ENCODE results near the gene NRAP. TPM values are rescaled to one million over a fixed set of nuclear protein-coding genes. Genes with fewer than 3 reads are reported as not detected.

The NRAP gene
- total RNA-seq, 4 donors from 2014 or later, result 811 to 2,339 (median 1,413) TPM

DNA sequence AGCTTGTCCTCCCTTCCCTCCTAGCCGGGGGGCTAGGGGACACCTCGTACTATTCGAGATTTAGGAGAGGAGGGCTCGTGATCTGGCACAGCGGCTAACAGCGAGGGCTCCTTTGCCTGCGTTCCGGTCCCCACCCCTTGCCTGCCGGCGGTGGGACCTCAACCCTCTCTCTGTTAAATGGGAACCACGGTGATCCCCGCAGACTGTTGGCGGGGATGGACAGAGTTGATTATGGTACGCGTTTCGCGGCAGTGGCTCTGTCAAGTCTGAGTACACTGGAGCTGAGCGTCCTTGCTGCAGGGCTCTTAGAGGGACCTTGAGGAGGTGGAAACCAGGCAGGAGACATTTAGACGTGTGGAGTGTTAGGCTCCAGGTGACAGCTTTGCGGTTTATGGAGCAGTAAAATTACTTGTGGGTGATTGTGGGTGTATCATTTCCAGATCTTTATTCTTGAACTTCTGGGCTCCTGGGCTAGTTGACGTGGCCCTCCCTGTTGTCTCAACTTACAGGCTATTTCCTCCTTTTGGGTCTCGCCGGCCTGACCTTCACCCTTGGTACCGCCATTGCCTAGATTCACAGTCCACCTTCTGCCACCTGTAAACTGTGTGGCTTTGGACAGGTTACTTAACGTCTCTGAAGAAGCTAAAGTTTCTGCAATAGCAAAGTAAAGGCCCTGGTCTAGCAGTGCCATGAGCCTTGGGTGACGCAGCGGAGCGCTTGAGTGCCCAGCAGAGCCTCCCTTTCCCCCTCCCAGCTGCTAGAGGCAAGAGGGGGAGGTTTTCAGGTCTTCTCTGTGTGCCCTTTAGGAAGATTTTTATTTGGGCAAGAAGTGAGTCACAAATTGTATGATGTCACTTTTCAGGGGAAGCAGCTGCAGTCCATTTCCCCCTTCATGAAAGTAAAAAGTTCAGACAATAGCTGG, 16.6 kb upstream of the NRAP start:
- in situ Hi-C loops (cut with MboI; ENCODE audit: low sequenced_read_pairs in 4 of 4), result no loop called here
- H3K36me3 ChIP-seq, result no peaks in the 10 kb centered on the region
- peak; percentile 43 to 45 for DNase-seq
- H3K27me3 ChIP-seq, result no peaks in the 10 kb centered on the region
- peak overlapping the region; percentile 88 to 100 (median 95) for H3K4me3 ChIP-seq
- TF ChIP-seq, protein P1, sequence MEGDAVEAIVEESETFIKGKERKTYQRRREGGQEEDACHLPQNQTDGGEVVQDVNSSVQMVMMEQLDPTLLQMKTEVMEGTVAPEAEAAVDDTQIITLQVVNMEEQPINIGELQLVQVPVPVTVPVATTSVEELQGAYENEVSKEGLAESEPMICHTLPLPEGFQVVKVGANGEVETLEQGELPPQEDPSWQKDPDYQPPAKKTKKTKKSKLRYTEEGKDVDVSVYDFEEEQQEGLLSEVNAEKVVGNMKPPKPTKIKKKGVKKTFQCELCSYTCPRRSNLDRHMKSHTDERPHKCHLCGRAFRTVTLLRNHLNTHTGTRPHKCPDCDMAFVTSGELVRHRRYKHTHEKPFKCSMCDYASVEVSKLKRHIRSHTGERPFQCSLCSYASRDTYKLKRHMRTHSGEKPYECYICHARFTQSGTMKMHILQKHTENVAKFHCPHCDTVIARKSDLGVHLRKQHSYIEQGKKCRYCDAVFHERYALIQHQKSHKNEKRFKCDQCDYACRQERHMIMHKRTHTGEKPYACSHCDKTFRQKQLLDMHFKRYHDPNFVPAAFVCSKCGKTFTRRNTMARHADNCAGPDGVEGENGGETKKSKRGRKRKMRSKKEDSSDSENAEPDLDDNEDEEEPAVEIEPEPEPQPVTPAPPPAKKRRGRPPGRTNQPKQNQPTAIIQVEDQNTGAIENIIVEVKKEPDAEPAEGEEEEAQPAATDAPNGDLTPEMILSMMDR (IDR thresholded peaks at IDR 0.05 in 4 of 5, conservative IDR thresholded peaks at IDR 0.05 in 1 of 5), result no peak
- TF ChIP-seq POLR2A (IDR thresholded peaks at IDR 0.05), result peak in 1 of 2 donors; percentile 22
- intact Hi-C loops (cut with DNase I; ENCODE audit: low total_unique reads), result loop anchor here (5.0 to 10.0 kb wide), 2 partner anchors 174 to 492 kb away; partner anchors contain the start of genes CCDC186, DCLRE1A and NHLRC2
- no peaks in the 10 kb centered on the region for H3K9me3 ChIP-seq
- peak; percentile 65 to 78 for ATAC-seq
- H3K27ac ChIP-seq, result peak overlapping the region; percentile 96 to 99 (median 98)
- peaks cover 3 to 16% of the 10 kb centered on the region in 2 donors for H3K4me1 ChIP-seq

DNA sequence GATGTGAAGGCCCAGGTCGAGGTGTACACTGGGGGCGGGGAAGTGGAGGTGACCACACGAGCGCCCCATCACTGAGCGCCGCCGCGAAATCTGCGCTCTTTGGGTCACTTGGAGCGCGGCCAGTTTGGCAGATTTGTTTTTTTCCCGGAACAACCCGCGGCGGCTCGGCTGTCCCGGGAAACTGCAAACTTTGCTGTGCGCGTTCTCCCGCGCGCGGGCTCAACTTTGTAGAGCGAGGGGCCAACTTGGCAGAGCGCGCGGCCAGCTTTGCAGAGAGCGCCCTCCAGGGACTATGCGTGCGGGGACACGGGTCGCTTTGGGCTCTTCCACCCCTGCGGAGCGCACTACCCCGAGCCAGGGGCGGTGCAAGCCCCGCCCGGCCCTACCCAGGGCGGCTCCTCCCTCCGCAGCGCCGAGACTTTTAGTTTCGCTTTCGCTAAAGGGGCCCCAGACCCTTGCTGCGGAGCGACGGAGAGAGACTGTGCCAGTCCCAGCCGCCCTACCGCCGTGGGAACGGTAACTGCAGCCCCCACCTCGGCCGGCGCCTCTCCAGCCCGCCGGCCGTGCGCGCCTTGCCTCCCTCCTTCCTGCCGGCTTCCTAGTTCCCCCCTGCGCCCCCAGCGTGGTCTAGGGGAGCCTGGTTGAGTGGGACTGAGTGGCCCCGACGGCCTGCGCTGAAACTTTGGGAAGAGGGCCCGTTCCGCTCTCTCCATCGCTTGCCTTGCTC, 15.8 kb upstream of the NRAP start, which contains the start of gene CASP7:
Gene CASP7, plus strand, starts transcription at position 450 of the 727 bp plus-strand sequence. CDS start 17,582 bp downstream, outside the sequence.
- H3K36me3 ChIP-seq, result no peaks in the 10 kb centered on the region
- H3K27me3 ChIP-seq, result no peaks in the 10 kb centered on the region
- peak within 1 kb of the TSS; percentile 88 to 100 (median 95) for H3K4me3 ChIP-seq
- peak within 1 kb of the TSS; percentile 96 to 99 (median 98) for H3K27ac ChIP-seq
- TF ChIP-seq, protein P1 (IDR thresholded peaks at IDR 0.05 in 4 of 5, conservative IDR thresholded peaks at IDR 0.05 in 1 of 5), result peak in 1 of 5 experiments; percentile 29
- TF ChIP-seq POLR2A (IDR thresholded peaks at IDR 0.05), result peak; percentile 63 to 73
- in situ Hi-C loops (cut with MboI; ENCODE audit: low sequenced_read_pairs in 4 of 4), result no loop called here
- ATAC-seq (peak; percentile 81 to 86), DNase-seq (peak; percentile 71 to 75)
- intact Hi-C loops (cut with DNase I; ENCODE audit: low total_unique reads), result loop anchor here (5.0 to 10.0 kb wide), 2 partner anchors 175 to 493 kb away; partner anchors contain the start of genes CCDC186, DCLRE1A and NHLRC2
- peaks cover 3 to 16% of the 10 kb centered on the region in 2 donors for H3K4me1 ChIP-seq
- H3K9me3 ChIP-seq, result no peaks in the 10 kb centered on the region

DNA sequence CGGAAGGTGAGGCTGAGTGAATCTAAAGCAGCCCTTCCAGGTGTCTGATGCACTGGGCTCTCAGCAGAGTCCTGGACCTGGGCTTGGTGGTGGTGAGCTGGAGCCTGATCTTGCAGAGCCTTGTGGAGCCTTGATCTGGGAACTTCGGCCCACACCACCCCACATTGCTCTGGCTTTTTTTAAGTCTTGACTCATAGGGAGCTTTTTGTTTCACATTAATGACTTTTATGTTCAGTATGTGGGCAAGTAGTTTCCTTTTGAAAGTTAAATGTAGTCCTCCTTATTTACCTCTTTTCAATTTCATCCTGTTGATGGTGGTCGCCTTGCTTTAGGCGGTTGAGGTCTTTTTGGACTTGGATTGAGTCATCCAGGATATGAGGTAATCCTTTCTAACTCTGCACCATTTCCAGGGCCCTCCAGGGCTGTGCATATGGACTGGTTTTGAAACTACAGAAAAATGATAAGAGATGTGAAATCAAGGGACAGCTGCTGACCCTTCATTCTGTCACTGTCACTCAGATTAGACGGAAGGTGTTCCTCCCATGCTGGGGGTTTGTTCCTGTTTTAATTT, 2.9 kb upstream of the NRAP start:
- Histone ChIP-seq H3K27ac (peak overlapping the region; percentile 94 to 96 (median 96)), H3K27me3 (no peaks in the 10 kb centered on the region), H3K4me1 (peaks cover 25 to 33% of the 10 kb centered on the region in 2 donors), H3K36me3 (no peaks in the 10 kb centered on the region), H3K9me3 (no peaks in the 10 kb centered on the region), H3K4me3 (no peak overlapping the region)
- TF ChIP-seq, protein P1 (IDR thresholded peaks at IDR 0.05 in 4 of 5, conservative IDR thresholded peaks at IDR 0.05 in 1 of 5), result no peak
- TF ChIP-seq POLR2A (IDR thresholded peaks at IDR 0.05), result no peak
- in situ Hi-C loops (cut with MboI; ENCODE audit: low sequenced_read_pairs in 4 of 4) (no loop called here), intact Hi-C loops (cut with DNase I; ENCODE audit: low total_unique reads) (loop anchor here (2.0 kb wide), 1 partner anchor 82 kb away; no protein-coding TSS in a partner anchor)
- no peak for ATAC-seq
- DNase-seq, result no peak

DNA sequence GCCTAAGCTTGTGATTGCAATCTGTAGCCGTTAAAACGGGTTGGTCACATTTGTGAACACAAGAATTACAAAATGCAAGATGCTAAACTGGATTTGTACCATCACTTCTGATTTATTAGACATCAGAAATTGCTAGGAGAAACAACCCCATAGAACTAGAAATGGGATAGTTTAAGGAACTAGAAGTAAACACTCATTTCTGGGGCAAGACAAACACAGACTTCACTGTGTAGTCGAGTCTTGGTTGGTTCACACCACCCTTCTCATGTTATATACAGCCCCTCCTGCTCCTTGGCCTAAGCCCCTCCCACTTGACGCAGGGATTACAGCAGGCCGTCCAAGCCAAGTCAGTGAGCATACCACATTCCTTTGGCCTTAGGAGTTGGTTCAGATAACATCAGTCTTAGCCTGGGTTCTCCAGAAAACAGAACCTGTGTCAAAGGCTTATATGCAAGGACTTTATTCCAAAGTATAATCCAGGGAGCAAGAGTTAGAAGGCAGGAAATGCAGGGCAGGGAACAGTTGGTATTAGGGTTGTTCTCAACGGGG, 2.0 kb upstream of the NRAP start:
- intact Hi-C loops (cut with DNase I; ENCODE audit: low total_unique reads), result loop anchor here (2.0 kb wide), 1 partner anchor 81 kb away; no protein-coding TSS in a partner anchor
- Histone ChIP-seq H3K9me3 (no peaks in the 10 kb centered on the region), H3K27me3 (no peaks in the 10 kb centered on the region), H3K4me1 (peaks cover 28 to 39% of the 10 kb centered on the region in 2 donors), H3K4me3 (no peak overlapping the region), H3K27ac (peak overlapping the region; percentile 94 to 96 (median 96)), H3K36me3 (no peaks in the 10 kb centered on the region)
- TF ChIP-seq POLR2A (IDR thresholded peaks at IDR 0.05), result peak; percentile 61 to 78
- TF ChIP-seq, protein P1 (IDR thresholded peaks at IDR 0.05 in 4 of 5, conservative IDR thresholded peaks at IDR 0.05 in 1 of 5), result no peak
- in situ Hi-C loops (cut with MboI; ENCODE audit: low sequenced_read_pairs in 4 of 4), result no loop called here
- peak; percentile 61 to 89 for DNase-seq
- ATAC-seq, result peak; percentile 28 to 43
